ENCODE measurements around the gene LCN6. TPM values are rescaled to one million over a fixed set of nuclear protein-coding genes. Genes with fewer than 3 reads are reported as not detected.

Gene LCN6
- polyA plus RNA-seq, 3 donors from 2014 or later, result not detected

GRCh38 chr9:136728080-136728547 is 20.2 kb downstream of the LCN6 start:
- Mint-ChIP-seq H3K4me1 (peaks cover 20 to 25% of the 10 kb centered on the region in 2 donors), H3K27me3 (ENCODE audit: low read depth in 3 of 3) (peaks cover 13 to 20% (median 17%) of the 10 kb centered on the region in 3 donors), H3K27ac (peak overlapping the region in 1 of 6 donors; percentile 89), H3K9me3 (no peaks in the 10 kb centered on the region), H3K36me3 (peaks cover 6 to 17% (median 7%) of the 10 kb centered on the region in 3 donors), H3K4me3 (peak overlapping the region; percentile 55 to 94 (median 62))
- DNase-seq, result peak; percentile 87 to 93 (median 88)

- peaks cover 20 to 25% of the 10 kb centered on the region in 2 donors for H3K4me1 Mint-ChIP-seq
- peak overlapping the region; percentile 81 to 93 (median 88) for H3K27ac Mint-ChIP-seq
- H3K27me3 Mint-ChIP-seq (ENCODE audit: low read depth in 3 of 3), result peaks cover 13 to 20% (median 16%) of the 10 kb centered on the region in 3 donors
- no peaks in the 10 kb centered on the region for H3K9me3 Mint-ChIP-seq
- peaks cover 6 to 17% (median 7%) of the 10 kb centered on the region in 3 donors for H3K36me3 Mint-ChIP-seq
- DNase-seq, result peak in 2 of 3 donors; percentile 21 to 44
- peak overlapping the region; percentile 88 to 97 (median 92) for H3K4me3 Mint-ChIP-seq
These were observed 21.6 kb downstream of the LCN6 start for GRCh38 chr9:136726631-136727191.

GRCh38 chr9:136726118-136726517 is 22.2 kb downstream of the LCN6 start:
- Mint-ChIP-seq H3K4me3 (peak overlapping the region; percentile 88 to 97 (median 92)), H3K4me1 (peaks cover 21 to 25% of the 10 kb centered on the region in 2 donors), H3K27me3 (ENCODE audit: low read depth in 3 of 3) (peaks cover 13 to 20% (median 13%) of the 10 kb centered on the region in 3 donors), H3K36me3 (peaks cover 7 to 17% (median 8%) of the 10 kb centered on the region in 3 donors), H3K27ac (peak overlapping the region in 4 of 6 donors; percentile 81 to 93 (median 87)), H3K9me3 (no peaks in the 10 kb centered on the region)
- DNase-seq, result no peak

- H3K4me1 Mint-ChIP-seq, result peaks cover 22 to 25% of the 10 kb centered on the region in 2 donors
- no peak overlapping the region for H3K27ac Mint-ChIP-seq
- no peaks in the 10 kb centered on the region for H3K9me3 Mint-ChIP-seq
- H3K4me3 Mint-ChIP-seq, result peak overlapping the region in 1 of 5 donors; percentile 4
- peaks cover 7 to 17% (median 9%) of the 10 kb centered on the region in 3 donors for H3K36me3 Mint-ChIP-seq
- H3K27me3 Mint-ChIP-seq (ENCODE audit: low read depth in 3 of 3), result peaks cover 11 to 20% (median 13%) of the 10 kb centered on the region in 3 donors
- DNase-seq, result no peak
These were observed 22.7 kb downstream of the LCN6 start for GRCh38 chr9:136725612-136726011.

- peaks cover 12 to 20% (median 13%) of the 10 kb centered on the region in 3 donors for H3K27me3 Mint-ChIP-seq (ENCODE audit: low read depth in 3 of 3)
- H3K9me3 Mint-ChIP-seq, result no peaks in the 10 kb centered on the region
- no peak overlapping the region for H3K27ac Mint-ChIP-seq
- H3K4me1 Mint-ChIP-seq, result peaks cover 22 to 25% of the 10 kb centered on the region in 2 donors
- no peak overlapping the region for H3K4me3 Mint-ChIP-seq
- H3K36me3 Mint-ChIP-seq, result peaks cover 7 to 17% (median 9%) of the 10 kb centered on the region in 3 donors
- DNase-seq, result no peak
These were observed 23.6 kb downstream of the LCN6 start for GRCh38 chr9:136724772-136725171.

- DNase-seq, result no peak
- Mint-ChIP-seq H3K4me1 (peaks cover 22 to 25% of the 10 kb centered on the region in 2 donors), H3K27me3 (ENCODE audit: low read depth in 3 of 3) (peaks cover 12 to 17% (median 13%) of the 10 kb centered on the region in 3 donors), H3K4me3 (no peak overlapping the region), H3K36me3 (peaks cover 7 to 17% (median 9%) of the 10 kb centered on the region in 3 donors), H3K9me3 (no peaks in the 10 kb centered on the region), H3K27ac (peak overlapping the region in 1 of 6 donors; percentile 23)
These were observed 24.3 kb downstream of the LCN6 start for GRCh38 chr9:136723989-136724388.

GRCh38 chr9:136723362-136723976 is 24.9 kb downstream of the LCN6 start:
- Mint-ChIP-seq H3K27ac (peak overlapping the region in 1 of 6 donors; percentile 23), H3K4me3 (no peak overlapping the region), H3K36me3 (peaks cover 7 to 17% (median 9%) of the 10 kb centered on the region in 3 donors), H3K9me3 (no peaks in the 10 kb centered on the region), H3K27me3 (ENCODE audit: low read depth in 3 of 3) (peaks cover 12 to 17% (median 13%) of the 10 kb centered on the region in 3 donors), H3K4me1 (peaks cover 22 to 25% of the 10 kb centered on the region in 2 donors)
- no peak for DNase-seq

- Mint-ChIP-seq H3K36me3 (peaks cover 7 to 17% (median 9%) of the 10 kb centered on the region in 3 donors), H3K4me3 (no peak overlapping the region), H3K27ac (no peak overlapping the region), H3K9me3 (no peaks in the 10 kb centered on the region), H3K27me3 (ENCODE audit: low read depth in 3 of 3) (peaks cover 12 to 15% (median 12%) of the 10 kb centered on the region in 3 donors), H3K4me1 (peaks cover 22 to 25% of the 10 kb centered on the region in 2 donors)
- DNase-seq, result no peak
These were observed 25.4 kb downstream of the LCN6 start for GRCh38 chr9:136722969-136723356.

GRCh38 chr9:136722093-136722968 is 26.0 kb downstream of the LCN6 start:
- peaks cover 7 to 12% (median 10%) of the 10 kb centered on the region in 3 donors for H3K27me3 Mint-ChIP-seq (ENCODE audit: low read depth in 3 of 3)
- H3K4me3 Mint-ChIP-seq, result no peak overlapping the region
- DNase-seq, result no peak
- no peaks in the 10 kb centered on the region for H3K9me3 Mint-ChIP-seq
- peaks cover 19 to 20% of the 10 kb centered on the region in 2 donors for H3K4me1 Mint-ChIP-seq
- H3K36me3 Mint-ChIP-seq, result peaks cover 7 to 17% (median 9%) of the 10 kb centered on the region in 3 donors
- H3K27ac Mint-ChIP-seq, result no peak overlapping the region

- Mint-ChIP-seq H3K27ac (no peak overlapping the region), H3K9me3 (no peaks in the 10 kb centered on the region), H3K4me1 (peaks cover 12% of the 10 kb centered on the region in 2 donors), H3K36me3 (peaks cover 5 to 13% (median 8%) of the 10 kb centered on the region in 3 donors), H3K27me3 (ENCODE audit: low read depth in 3 of 3) (peaks cover 0 to 7% (median 3%) of the 10 kb centered on the region in 3 donors), H3K4me3 (no peak overlapping the region)
- no peak for DNase-seq
These were observed 26.8 kb downstream of the LCN6 start for GRCh38 chr9:136721339-136722092.

GRCh38 chr9:136720898-136721338 is 27.4 kb downstream of the LCN6 start:
- Mint-ChIP-seq H3K4me3 (no peak overlapping the region), H3K4me1 (peaks cover 6 to 8% of the 10 kb centered on the region in 2 donors), H3K27ac (no peak overlapping the region), H3K27me3 (ENCODE audit: low read depth in 3 of 3) (peaks cover 0 to 5% (median 3%) of the 10 kb centered on the region in 3 donors), H3K36me3 (peaks cover 3 to 11% (median 6%) of the 10 kb centered on the region in 3 donors), H3K9me3 (no peaks in the 10 kb centered on the region)
- DNase-seq, result no peak

GRCh38 chr9:136720251-136720897 is 28.0 kb downstream of the LCN6 start:
- peaks cover 3 to 11% (median 6%) of the 10 kb centered on the region in 3 donors for H3K36me3 Mint-ChIP-seq
- DNase-seq, result no peak
- H3K27ac Mint-ChIP-seq, result no peak overlapping the region
- peaks cover 1 to 5% (median 4%) of the 10 kb centered on the region in 3 donors for H3K27me3 Mint-ChIP-seq (ENCODE audit: low read depth in 3 of 3)
- H3K4me1 Mint-ChIP-seq, result peaks cover 5 to 8% of the 10 kb centered on the region in 2 donors
- no peak overlapping the region for H3K4me3 Mint-ChIP-seq
- no peaks in the 10 kb centered on the region for H3K9me3 Mint-ChIP-seq
